Body of pancreas (tissue), 4 donors: Measurements from ENCODE around the gene ZNF546.

Experiments
- CTCF ChIP-seq, 7 experiments: fragments of 450-650 bp in 4 of 7; fragments of 200-600 bp in 3 of 7; sonication (generic) in 3 of 7; IDR thresholded peaks; one replicate each; pipeline ENCODE4 v1.5.1; 2016 to 2019; ENCODE audit warnings: antibody characterized with exemption in 7 of 7
- POLR2A ChIP-seq, 3 donors: fragments of 450-650 bp; IDR thresholded peaks; one replicate each; pipeline ENCODE4 v1.6.1; 2016; ENCODE audit warnings: antibody characterized with exemption in 3 of 3, mild to moderate bottlenecking in 2 of 3

- TF ChIP-seq CTCF (IDR thresholded peaks at IDR 0.05) (no peak), POLR2A (IDR thresholded peaks at IDR 0.05) (no peak)
Observed at GRCh38 chr19:39969681-39970424, 27.0 kb upstream of the ZNF546 start.
